GM12878 (cell line): Measurements from ENCODE around the gene CD96. TPM values are rescaled to one million over a fixed set of nuclear protein-coding genes. Genes with fewer than 3 reads are reported as not detected.

Experiments used
- ATAC-seq: fragments of 200-7000 bp; cut with Tn5 transposase; 3 replicates; pipeline ENCODE4 v1.9.1; 2020; ENCODE audit warnings: mild to moderate bottlenecking, moderate library complexity
- BruUV-seq: library from RNA; stranded (reverse); fragments of 400-500 nt; replicated peaks from 2 replicates; lab custom pipeline; 2021; lab: Mats Ljungman, UMichigan
- CTCF ChIA-PET: fragments of 300-600 bp; sonication (Branson Sonifier 250); formaldehyde crosslinking; extraction: SDS; loops from one replicate; lab custom pipeline; 2021; ENCODE audit warnings: inconsistent platforms; lab: Yijun Ruan, JAX
- POLR2A ChIA-PET: fragments of 350-600 bp; formaldehyde crosslinking; extraction: SDS; loops from one replicate; lab custom pipeline; 2021; ENCODE audit warnings: inconsistent platforms; lab: Charles Lee
- RAD21 ChIA-PET: fragments of 300-600 bp; sonication (Branson Sonifier 250); formaldehyde crosslinking; loops from one replicate; lab custom pipeline; 2023; ENCODE audit warnings: antibody characterized with exemption; ENCODE audit not compliant: unreplicated experiment; lab: Charles Lee
- SMC1A ChIA-PET: fragments of 300-600 bp; sonication (Branson Sonifier 250); formaldehyde crosslinking; loops from one replicate; lab custom pipeline; 2023; ENCODE audit not compliant: unreplicated experiment, uncharacterized antibody; lab: Charles Lee
- DNase-seq: peaks from one replicate; pipeline ENCODE4 v3.0.0-alpha.2; 2011; ENCODE audit warnings: low read depth, low spot score
- FAIRE-seq: peaks from 3 replicates; lab custom pipeline; 2011; peaks lifted over from hg19 to GRCh38; lab: Jason Lieb, UNC
- H2AFZ ChIP-seq: 2 replicates; pipeline ENCODE4 v1.6.0; 2011; ENCODE audit warnings: low read depth, low read length, control low read depth; ENCODE audit not compliant: control insufficient read depth
- H3K27ac ChIP-seq: 2 replicates; pipeline ENCODE4 v1.5.1; 2011; ENCODE audit warnings: control low read depth; ENCODE audit not compliant: control insufficient read depth, insufficient read depth
- H3K27me3 ChIP-seq, 2 experiments: replicated peaks in 1 of 2; 2 replicates each; pipeline versions ENCODE4 v1.6.0 to v1.6.1; 2011; ENCODE audit warnings: low read length in 1 of 2; ENCODE audit not compliant: control insufficient read depth in 2 of 2, insufficient read depth in 2 of 2
- H3K36me3 ChIP-seq, 2 experiments: 2 replicates each; pipeline ENCODE4 v1.5.1; 2011; ENCODE audit warnings: low read length in 1 of 2; ENCODE audit not compliant: control insufficient read depth in 2 of 2, insufficient read depth in 2 of 2
- H3K4me1 ChIP-seq: 2 replicates; pipeline ENCODE4 v1.6.1; 2011; ENCODE audit warnings: mild to moderate bottlenecking, low read length, moderate library complexity, mixed read lengths; ENCODE audit not compliant: control insufficient read depth, insufficient read depth
- H3K4me2 ChIP-seq: 2 replicates; pipeline ENCODE4 v1.6.0; 2011; ENCODE audit warnings: control low read depth; ENCODE audit not compliant: control insufficient read depth, insufficient read depth
- H3K4me3 ChIP-seq: fragments of 200-600 bp; sonication (generic); 2 replicates; pipeline ENCODE4 v1.5.1; 2016
- H3K79me2 ChIP-seq: 2 replicates; pipeline ENCODE4 v1.6.0; 2011; ENCODE audit warnings: low read length; ENCODE audit not compliant: control insufficient read depth, insufficient read depth
- H3K9ac ChIP-seq: 2 replicates; pipeline ENCODE4 v1.8.0; 2011; ENCODE audit warnings: low read length, control low read depth, mixed read lengths; ENCODE audit not compliant: control insufficient read depth, insufficient read depth
- H3K9me3 ChIP-seq: replicated peaks from 3 replicates; pipeline ENCODE4 v1.5.1; 2011; ENCODE audit warnings: mild to moderate bottlenecking, low read length; ENCODE audit not compliant: control insufficient read depth, insufficient read depth
- H4K20me1 ChIP-seq: 2 replicates; pipeline ENCODE4 v1.6.0; 2011; ENCODE audit not compliant: control insufficient read depth, insufficient read depth
- CBX5 ChIP-seq: sonication (generic); IDR thresholded peaks from 2 replicates; pipeline ENCODE4 v1.6.1; 2016; ENCODE audit warnings: low read depth, moderate library complexity, mild to moderate bottlenecking, inconsistent platforms
- GATAD2B ChIP-seq: fragments of 450-650 bp; conservative IDR thresholded peaks from 2 replicates; pipeline ENCODE4 v1.6.1; 2017; ENCODE audit warnings: low read depth, mild to moderate bottlenecking, moderate library complexity
- HDAC2 ChIP-seq: fragments of 200-600 bp; sonication (generic); IDR thresholded peaks from 2 replicates; pipeline ENCODE4 v1.6.1; 2017
- MEF2B ChIP-seq: fragments of 450-650 bp; IDR thresholded peaks from 2 replicates; pipeline ENCODE4 v1.6.1; 2018; ENCODE audit warnings: mild to moderate bottlenecking, moderate library complexity; ENCODE audit not compliant: partially characterized antibody, poor library complexity, severe bottlenecking
- PML ChIP-seq: IDR thresholded peaks from 2 replicates; pipeline ENCODE4 v1.6.1; 2012; ENCODE audit warnings: low read length, inconsistent platforms
- POLR2AphosphoS5 ChIP-seq: IDR thresholded peaks from 2 replicates; pipeline ENCODE4 v1.6.1; 2011; ENCODE audit warnings: mild to moderate bottlenecking, low read length, inconsistent platforms
- SREBF1 ChIP-seq: IDR thresholded peaks from 2 replicates; pipeline ENCODE4 v1.6.1; 2012; ENCODE audit warnings: mild to moderate bottlenecking, low read length
- TCF3 ChIP-seq: IDR thresholded peaks from 2 replicates; pipeline ENCODE4 v1.6.1; 2012; ENCODE audit warnings: low read depth, mild to moderate bottlenecking, low read length, borderline replicate concordance; ENCODE audit not compliant: insufficient read depth
- YBX1 ChIP-seq: fragments of 450-650 bp; IDR thresholded peaks from 2 replicates; pipeline ENCODE4 v1.6.1; 2016; ENCODE audit warnings: antibody characterized with exemption
- WGBS: methylation state at CpG from one replicate; pipeline ENCODE4 v1.1.6; 2016; ENCODE audit warnings: low lambda C conversion rate; ENCODE audit not compliant: insufficient replicate concordance, insufficient coverage; ENCODE audit errors: missing lambda C conversion rate; 5-methylcytosine and 5-hydroxymethylcytosine counted together
- in situ Hi-C: fragments of 300-500 bp; cut with MboI; formaldehyde crosslinking; loops from 9 replicates; pipeline ENCODE4 v1.14.3; 2018; ENCODE audit warnings: mixed read lengths
- intact Hi-C: fragments of 100-400 bp; cut with micrococcal nuclease; formaldehyde crosslinking; loops from one replicate; pipeline ENCODE4 v1.14.2; 2022; ENCODE audit not compliant: unreplicated experiment
- polyA plus RNA-seq, 11 experiments: library from polyadenylated mRNA; depleted of rRNA in 4 of 11; unstranded in 6 of 11; stranded (reverse) in 5 of 11; fragments of >200 nt; fragmentation: Nextera tagmentation in 4 of 11; fragmentation: Illumina TruSeq in 1 of 11; extraction: Ambion mirVana in 4 of 11; extraction: Trizol in 1 of 11; gene quantifications; 1 replicate in 1 of 11; 2 replicates in 10 of 11; pipeline versions ENCODE4 v1.2.1 to v1.2.3, GENCODE V29; 2011 to 2016; ENCODE audit warnings: inconsistent platforms in 2 of 11, missing spikeins in 2 of 11, low read depth in 1 of 11
- total RNA-seq, 4 experiments: library from RNA; depleted of rRNA in 3 of 4; stranded (reverse); fragments of >200 nt in 3 of 4; fragmentation: Illumina TruSeq in 1 of 4; extraction: Trizol in 1 of 4; gene quantifications; 2 replicates each; pipeline versions ENCODE4 v1.2.1 to v1.2.3, GENCODE V29; 2013 to 2021
- TF ChIP-seq, protein P1 (sequence below): IDR thresholded peaks from 2 replicates; pipeline ENCODE4 v1.6.1; 2011; ENCODE audit warnings: low read depth, low read length, improper control_type of control experiment, borderline replicate concordance

The CD96 gene
- total and polyA plus RNA-seq, 10 of the 15 experiments (the other 5 are each of a cell fraction or from before 2014, with no cell fraction given), result 0.13 to 10.1 (median 0.47) TPM

DNA sequence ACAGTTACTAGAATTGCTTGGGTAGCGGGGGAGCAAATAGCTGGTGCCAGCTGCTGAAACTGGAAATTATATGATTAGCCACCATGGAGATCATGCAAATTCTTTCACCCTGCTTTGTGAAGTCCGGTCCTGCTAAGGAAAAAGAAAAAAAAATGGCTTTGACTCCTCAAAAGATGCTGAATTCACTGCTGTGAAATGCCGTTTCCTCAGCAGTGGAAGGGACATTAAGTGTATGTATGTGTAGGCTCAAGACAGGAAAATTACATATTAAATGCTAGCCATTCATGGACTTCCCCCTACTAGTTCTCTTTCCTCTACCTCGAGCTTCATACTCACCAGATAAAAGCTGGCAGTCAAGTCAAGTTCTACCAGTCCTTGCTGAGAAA is 135.0 kb downstream of the CD96 start:
- ChIA-PET SMC1A (interaction anchor here (1.2 to 2.3 kb wide), 6 partner anchors 8 to 336 kb away, joined by 3 to 11 read pairs (median 8); no protein-coding TSS in a partner anchor), RAD21 (interaction anchor here (0.5 to 1.6 kb wide), 5 partner anchors 11 to 128 kb away, joined by 3 to 6 read pairs (median 3); no protein-coding TSS in a partner anchor), CTCF (interaction anchor here (0.6 to 1.7 kb wide), 10 partner anchors 8 to 337 kb away, joined by 3 to 7 read pairs (median 4); no protein-coding TSS in a partner anchor), POLR2A (no interaction called here)
- Histone ChIP-seq H3K36me3 (no peaks in the 10 kb centered on the region), H3K4me3 (peak overlapping the region; percentile 67; the same call in 1 of the 2 replicates), H3K79me2 (no peaks in the 10 kb centered on the region), H3K4me2 (peak overlapping the region; percentile 95; the same call in 1 of the 2 replicates), H3K27me3 (no peaks in the 10 kb centered on the region), H4K20me1 (no peaks in the 10 kb centered on the region), H2AFZ (peak overlapping the region; percentile 13), H3K9ac (no peak overlapping the region), H3K4me1 (peaks cover 23% of the 10 kb centered on the region), H3K27ac (no peak overlapping the region), H3K9me3 (no peaks in the 10 kb centered on the region)
- 28% methylated on average over 4 of the region's 4 CpGs for WGBS
- ATAC-seq, result no peak
- no TSS peak for BruUV-seq
- FAIRE-seq, result no peak
- no peak for DNase-seq
- in situ Hi-C loops (no loop called here), intact Hi-C loops (no loop called here)
- TF ChIP-seq HDAC2 (no peak), TCF3 (no peak), SREBF1 (no peak), YBX1 (no peak), MEF2B (no peak), PML (no peak), GATAD2B (no peak), CBX5 (no peak), POLR2AphosphoS5 (no peak)
- TF ChIP-seq, protein P1, sequence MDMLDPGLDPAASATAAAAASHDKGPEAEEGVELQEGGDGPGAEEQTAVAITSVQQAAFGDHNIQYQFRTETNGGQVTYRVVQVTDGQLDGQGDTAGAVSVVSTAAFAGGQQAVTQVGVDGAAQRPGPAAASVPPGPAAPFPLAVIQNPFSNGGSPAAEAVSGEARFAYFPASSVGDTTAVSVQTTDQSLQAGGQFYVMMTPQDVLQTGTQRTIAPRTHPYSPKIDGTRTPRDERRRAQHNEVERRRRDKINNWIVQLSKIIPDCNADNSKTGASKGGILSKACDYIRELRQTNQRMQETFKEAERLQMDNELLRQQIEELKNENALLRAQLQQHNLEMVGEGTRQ, result no peak
